ENCODE measurements around the gene FAM222B. TPM values are rescaled to one million over a fixed set of nuclear protein-coding genes. Genes with fewer than 3 reads are reported as not detected.

The FAM222B gene
- total RNA-seq, 2 experiments from 2014 or later: 4.0 to 15.2 TPM

- Histone ChIP-seq H3K4me3 (ENCODE audit: low read depth, low read length, poor library complexity, severe bottlenecking) (no peak overlapping the region), H3K4me1 (ENCODE audit: insufficient read depth, low read length, poor library complexity, severe bottlenecking) (peaks cover 25% of the 10 kb centered on the region), H3K4me2 (ENCODE audit: low read length) (no peak overlapping the region), H3K9me3 (ENCODE audit: low read length) (no peaks in the 10 kb centered on the region), H3K36me3 (ENCODE audit: insufficient read depth, low read length) (no peaks in the 10 kb centered on the region), H3K79me2 (ENCODE audit: insufficient read depth, low read depth, low read length) (no peaks in the 10 kb centered on the region), H3K27ac (ENCODE audit: low read depth, low read length, poor library complexity, severe bottlenecking) (no peak overlapping the region), H2AFZ (ENCODE audit: low read length) (peak overlapping the region; percentile 73), H3K9me2 (ENCODE audit: insufficient read depth, low read length) (no peaks in the 10 kb centered on the region), H4K20me1 (ENCODE audit: insufficient read depth, low read length) (no peaks in the 10 kb centered on the region)
- intact Hi-C loops (cut with micrococcal nuclease; ENCODE audit: unreplicated experiment): no loop called here
- TF ChIP-seq EZH2phosphoT487 (IDR thresholded peaks at IDR 0.05; ENCODE audit: borderline replicate concordance, low read depth, low read length) (no peak), CTCF (conservative IDR thresholded peaks at IDR 0.05; ENCODE audit: low read length) (no peak)
- DNase-seq (ENCODE audit: low spot score): no peak
- CTCF ChIA-PET (ENCODE audit: unreplicated experiment): no interaction called here
- POLR2A ChIA-PET: interaction anchor here (0.9 kb wide), 1 partner anchor 25 kb away, joined by 4 read pairs; the partner anchor contains the start of gene FAM222B
- BruUV-seq (replicated peaks): no TSS peak
Observed at GRCh38 chr17:28867276-28867675, 24.7 kb upstream of the FAM222B start.

- peak; percentile 56 for DNase-seq (ENCODE audit: low spot score)
- Histone ChIP-seq H3K4me2 (ENCODE audit: low read length) (peak overlapping the region; percentile 40), H3K9me2 (ENCODE audit: insufficient read depth, low read length) (no peaks in the 10 kb centered on the region), H3K36me3 (ENCODE audit: insufficient read depth, low read length) (peaks cover 8% of the 10 kb centered on the region), H3K79me2 (ENCODE audit: insufficient read depth, low read depth, low read length) (no peaks in the 10 kb centered on the region), H3K4me1 (ENCODE audit: insufficient read depth, low read length, poor library complexity, severe bottlenecking) (peaks cover 20% of the 10 kb centered on the region), H4K20me1 (ENCODE audit: insufficient read depth, low read length) (no peaks in the 10 kb centered on the region), H2AFZ (ENCODE audit: low read length) (peak overlapping the region; percentile 71; the same call in 1 of the 2 replicates), H3K9me3 (ENCODE audit: low read length) (no peaks in the 10 kb centered on the region), H3K27ac (ENCODE audit: low read depth, low read length, poor library complexity, severe bottlenecking) (peak overlapping the region; percentile 46), H3K4me3 (ENCODE audit: low read depth, low read length, poor library complexity, severe bottlenecking) (no peak overlapping the region)
- no peak for TF ChIP-seq CTCF (conservative IDR thresholded peaks at IDR 0.05; ENCODE audit: low read length)
- no peak for TF ChIP-seq EZH2phosphoT487 (IDR thresholded peaks at IDR 0.05; ENCODE audit: borderline replicate concordance, low read depth, low read length)
- intact Hi-C loops (cut with micrococcal nuclease; ENCODE audit: unreplicated experiment): no loop called here
- no TSS peak for BruUV-seq (replicated peaks)
- POLR2A ChIA-PET: interaction anchor here (0.6 to 1.2 kb wide), 4 partner anchors 10 to 457 kb away, joined by 3 to 6 read pairs (median 4); partner anchors contain the start of gene FAM222B
- CTCF ChIA-PET (ENCODE audit: unreplicated experiment): interaction anchor here (0.6 kb wide), 1 partner anchor 33 kb away, joined by 3 read pairs; no protein-coding TSS in a partner anchor
Observed at GRCh38 chr17:28865946-28866752, 23.6 kb upstream of the FAM222B start.
